ENCODE results near the gene S100A2. TPM values are rescaled to one million over a fixed set of nuclear protein-coding genes. Genes with fewer than 3 reads are reported as not detected.
A peak's percentile ranks its signal among the peaks of the same experiment; 100 is the strongest.

Gene S100A2
- total and polyA plus RNA-seq, 2 experiments from 2014 or later: 0.66 to 0.89 TPM

GRCh38 chr1:153536012-153536670, 29.5 kb downstream of the S100A2 start:
- Histone ChIP-seq H3K4me1 (ENCODE audit: insufficient read depth) (peaks cover 37% of the 10 kb centered on the region), H3K4me2 (peak overlapping the region; percentile 87), H3K27me3 (ENCODE audit: insufficient read depth) (peaks cover 32% of the 10 kb centered on the region), H3K9me2 (ENCODE audit: insufficient read depth) (peaks cover 6% of the 10 kb centered on the region; the same call in 1 of the 2 replicates), H4K20me1 (replicated peaks; ENCODE audit: insufficient read depth) (no peaks in the 10 kb centered on the region), H3F3A (replicated peaks; ENCODE audit: low read depth) (peaks cover 16% of the 10 kb centered on the region; the same call in 1 of the 2 replicates), H3K4me3 (peak overlapping the region; percentile 63), H2AFZ (peak overlapping the region; percentile 98), H3K79me2 (replicated peaks; ENCODE audit: insufficient read depth) (no peaks in the 10 kb centered on the region), H3K27ac (ENCODE audit: low read depth) (no peak overlapping the region), H3K36me3 (ENCODE audit: insufficient read depth) (no peaks in the 10 kb centered on the region)
- H3K27me3 Mint-ChIP-seq (ENCODE audit: insufficient read depth, low read depth, poor library complexity): peaks cover 35% of the 10 kb centered on the region
- ATAC-seq (peak; percentile 7), DNase-seq (ENCODE audit: low spot score) (peak; percentile 56)
- peak overlapping the region; percentile 79 for H3K4me3 Mint-ChIP-seq
- no peaks in the 10 kb centered on the region; the same call in 2 of the 3 replicates for H3K36me3 Mint-ChIP-seq (ENCODE audit: low read depth)
- no peak overlapping the region; the same call in 1 of the 2 replicates for H3K27ac Mint-ChIP-seq
- H3K9me3 Mint-ChIP-seq: no peaks in the 10 kb centered on the region
- peaks cover 43% of the 10 kb centered on the region for H3K4me1 Mint-ChIP-seq
- TF ChIP-seq REST (IDR thresholded peaks at IDR 0.05; ENCODE audit: unreplicated experiment): no peak
- TF ChIP-seq ZNF462 (CRISPR knock-in tag; IDR thresholded peaks at IDR 0.05): no peak
- peak; percentile 10; the same call in 1 of the 2 replicates for TF ChIP-seq CREB1 (CRISPR knock-in tag; IDR thresholded peaks at IDR 0.05; ENCODE audit: low read depth)
- TF ChIP-seq ZNF114 (CRISPR knock-in tag; IDR thresholded peaks at IDR 0.05): no peak
- no peak for TF ChIP-seq EZH2 (IDR thresholded peaks at IDR 0.05; ENCODE audit: low read depth, unreplicated experiment)
- TF ChIP-seq EZH2phosphoT487 (IDR thresholded peaks at IDR 0.05; ENCODE audit: unreplicated experiment): no peak
- TF ChIP-seq ZNF331 (CRISPR knock-in tag; IDR thresholded peaks at IDR 0.05; ENCODE audit: low read depth): no peak
- TF ChIP-seq NANOG (IDR thresholded peaks at IDR 0.05; ENCODE audit: borderline replicate concordance): no peak
- TF ChIP-seq, protein P1, sequence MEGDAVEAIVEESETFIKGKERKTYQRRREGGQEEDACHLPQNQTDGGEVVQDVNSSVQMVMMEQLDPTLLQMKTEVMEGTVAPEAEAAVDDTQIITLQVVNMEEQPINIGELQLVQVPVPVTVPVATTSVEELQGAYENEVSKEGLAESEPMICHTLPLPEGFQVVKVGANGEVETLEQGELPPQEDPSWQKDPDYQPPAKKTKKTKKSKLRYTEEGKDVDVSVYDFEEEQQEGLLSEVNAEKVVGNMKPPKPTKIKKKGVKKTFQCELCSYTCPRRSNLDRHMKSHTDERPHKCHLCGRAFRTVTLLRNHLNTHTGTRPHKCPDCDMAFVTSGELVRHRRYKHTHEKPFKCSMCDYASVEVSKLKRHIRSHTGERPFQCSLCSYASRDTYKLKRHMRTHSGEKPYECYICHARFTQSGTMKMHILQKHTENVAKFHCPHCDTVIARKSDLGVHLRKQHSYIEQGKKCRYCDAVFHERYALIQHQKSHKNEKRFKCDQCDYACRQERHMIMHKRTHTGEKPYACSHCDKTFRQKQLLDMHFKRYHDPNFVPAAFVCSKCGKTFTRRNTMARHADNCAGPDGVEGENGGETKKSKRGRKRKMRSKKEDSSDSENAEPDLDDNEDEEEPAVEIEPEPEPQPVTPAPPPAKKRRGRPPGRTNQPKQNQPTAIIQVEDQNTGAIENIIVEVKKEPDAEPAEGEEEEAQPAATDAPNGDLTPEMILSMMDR (conservative IDR thresholded peaks at IDR 0.05; ENCODE audit: low read depth in 2 of 2): no peak
- no peak for TF ChIP-seq STAT1 (IDR thresholded peaks at IDR 0.05; ENCODE audit: unreplicated experiment)
- 0 out of 2 replicates have a peak, but pooled peaks have one; percentile 9 for TF ChIP-seq ETS1 (IDR thresholded peaks at IDR 0.05)
- TF ChIP-seq POLR2AphosphoS5 (IDR thresholded peaks at IDR 0.05; ENCODE audit: low read depth): peak; percentile 36; the same call in 1 of the 2 replicates
- no peak for TF ChIP-seq JUNB (IDR thresholded peaks at IDR 0.05; ENCODE audit: unreplicated experiment)

All from GM23338 (cell line).